HG02852 (cell line): ENCODE measurements around the gene KCNQ1.
A peak's percentile ranks its signal among the peaks of the same experiment; 100 is the strongest.

Experiments
- ATAC-seq: cut with Tn5 transposase; IDR thresholded peaks from one replicate; pipeline ENCODE4 v1.9.1; 2021; ENCODE audit warnings: mild to moderate bottlenecking, moderate library complexity; ENCODE audit not compliant: unreplicated experiment

The KCNQ1 gene

GRCh38 chr11:2444821-2445745 is at the start of gene KCNQ1:
Gene KCNQ1 (plus strand): TSS chr11:2445008. CDS start chr11:2445099, 91 bp downstream.
- ATAC-seq: no peak

GRCh38 chr11:2395211-2395730 is 49.5 kb upstream of the KCNQ1 start:
- ATAC-seq: no peak

GRCh38 chr11:2395856-2396255 is 49.0 kb upstream of the KCNQ1 start:
- no peak for ATAC-seq

GRCh38 chr11:2396471-2396870 is 48.3 kb upstream of the KCNQ1 start:
- ATAC-seq: no peak

- no peak for ATAC-seq
Measured at GRCh38 chr11:2397005-2397404, 47.8 kb upstream of the KCNQ1 start.

GRCh38 chr11:2398664-2399355 is 46.0 kb upstream of the KCNQ1 start:
- no peak for ATAC-seq

- no peak for ATAC-seq
Measured at GRCh38 chr11:2399488-2400068, 45.2 kb upstream of the KCNQ1 start.

- ATAC-seq: peak; percentile 80
Measured at GRCh38 chr11:2400069-2400761, 44.6 kb upstream of the KCNQ1 start, which contains the start of gene TSSC4. Gene TSSC4 (plus strand): TSS chr11:2400750. CDS start chr11:2402634, 1,884 bp downstream.

- ATAC-seq: no peak
Measured at GRCh38 chr11:2400762-2401435, 43.9 kb upstream of the KCNQ1 start.

- ATAC-seq: no peak
Measured at GRCh38 chr11:2401436-2401984, 43.3 kb upstream of the KCNQ1 start.

- no peak for ATAC-seq
Measured at GRCh38 chr11:2402106-2402505, 42.7 kb upstream of the KCNQ1 start.

- no peak for ATAC-seq
Measured at GRCh38 chr11:2402890-2403645, 41.7 kb upstream of the KCNQ1 start.

- no peak for ATAC-seq
Measured at GRCh38 chr11:2404735-2405196, 40.0 kb upstream of the KCNQ1 start.

GRCh38 chr11:2406451-2406850 is 38.4 kb upstream of the KCNQ1 start:
- ATAC-seq: no peak

- no peak for ATAC-seq
Measured at GRCh38 chr11:2406878-2407410, 37.9 kb upstream of the KCNQ1 start.

- ATAC-seq: no peak
Measured at GRCh38 chr11:2408671-2409070, 36.1 kb upstream of the KCNQ1 start.

- no peak for ATAC-seq
Measured at GRCh38 chr11:2409126-2409525, 35.7 kb upstream of the KCNQ1 start.

GRCh38 chr11:2409611-2410468 is 35.0 kb upstream of the KCNQ1 start:
- no peak for ATAC-seq
